ENCODE measurements around the gene MID1. TPM values are rescaled to one million over a fixed set of nuclear protein-coding genes. Genes with fewer than 3 reads are reported as not detected.

MID1 gene
- total and polyA plus RNA-seq, 2 donors from 2014 or later, result 5.3 to 54.1 TPM

- no peak for FAIRE-seq
- Histone ChIP-seq H3K27ac (ENCODE audit: low read depth in 2 of 2, low read length in 2 of 2) (no peak overlapping the region), H3K9ac (ENCODE audit: low read length in 3 of 3) (no peak overlapping the region), H3K27me3 (ENCODE audit: control insufficient read depth, insufficient read depth, low read length) (no peaks in the 10 kb centered on the region), H3K36me3 (ENCODE audit: control insufficient read depth in 2 of 3, insufficient read depth in 3 of 3, low read length in 3 of 3) (no peaks in the 10 kb centered on the region), H3K4me1 (ENCODE audit: control insufficient read depth in 2 of 3, insufficient read depth in 2 of 3, low read depth in 1 of 3, low read length in 3 of 3) (no peaks in the 10 kb centered on the region), H3K9me3 (ENCODE audit: control insufficient read depth in 2 of 3, insufficient read depth in 1 of 3, low read length in 3 of 3) (no peaks in the 10 kb centered on the region), H3K4me3 (ENCODE audit: low read length in 3 of 3) (no peak overlapping the region)
- no peak for DNase-seq
- intact Hi-C loops (cut with DNase I), result no loop called here
- no peak for TF ChIP-seq CTCF (IDR thresholded peaks at IDR 0.05; ENCODE audit: borderline replicate concordance, extremely low read depth, insufficient read depth)
Measured at GRCh38 chrX:10628906-10629305, 8.5 kb upstream of the MID1 start.

GRCh38 chrX:10622197-10622596 is 1.8 kb upstream of the MID1 start:
- FAIRE-seq, result no peak
- intact Hi-C loops (cut with DNase I), result no loop called here
- Histone ChIP-seq H3K36me3 (ENCODE audit: control insufficient read depth in 2 of 3, insufficient read depth in 3 of 3, low read length in 3 of 3) (no peaks in the 10 kb centered on the region), H3K9me3 (ENCODE audit: control insufficient read depth in 2 of 3, insufficient read depth in 1 of 3, low read length in 3 of 3) (no peaks in the 10 kb centered on the region), H3K27me3 (ENCODE audit: control insufficient read depth, insufficient read depth, low read length) (no peaks in the 10 kb centered on the region), H3K27ac (ENCODE audit: low read depth in 2 of 2, low read length in 2 of 2) (no peak overlapping the region), H3K9ac (ENCODE audit: low read length in 3 of 3) (no peak overlapping the region), H3K4me1 (ENCODE audit: control insufficient read depth in 2 of 3, insufficient read depth in 2 of 3, low read depth in 1 of 3, low read length in 3 of 3) (no peaks in the 10 kb centered on the region), H3K4me3 (ENCODE audit: low read length in 3 of 3) (no peak overlapping the region)
- DNase-seq, result no peak
- no peak for TF ChIP-seq CTCF (IDR thresholded peaks at IDR 0.05; ENCODE audit: borderline replicate concordance, extremely low read depth, insufficient read depth)

GRCh38 chrX:10619425-10620046 is 849 bp downstream of the MID1 start:
- Histone ChIP-seq H3K9ac (ENCODE audit: low read length in 3 of 3) (peak overlapping the region; percentile 48 to 73 (median 71)), H3K4me1 (ENCODE audit: control insufficient read depth in 2 of 3, insufficient read depth in 2 of 3, low read depth in 1 of 3, low read length in 3 of 3) (no peaks in the 10 kb centered on the region), H3K27ac (ENCODE audit: low read depth in 2 of 2, low read length in 2 of 2) (peak overlapping the region; percentile 67 to 87), H3K4me3 (ENCODE audit: low read length in 3 of 3) (peak overlapping the region; percentile 75 to 84 (median 79)), H3K36me3 (ENCODE audit: control insufficient read depth in 2 of 3, insufficient read depth in 3 of 3, low read length in 3 of 3) (no peaks in the 10 kb centered on the region), H3K9me3 (ENCODE audit: control insufficient read depth in 2 of 3, insufficient read depth in 1 of 3, low read length in 3 of 3) (no peaks in the 10 kb centered on the region), H3K27me3 (ENCODE audit: control insufficient read depth, insufficient read depth, low read length) (no peaks in the 10 kb centered on the region)
- TF ChIP-seq CTCF (IDR thresholded peaks at IDR 0.05; ENCODE audit: borderline replicate concordance, extremely low read depth, insufficient read depth), result no peak
- DNase-seq, result no peak
- intact Hi-C loops (cut with DNase I), result no loop called here
- no peak for FAIRE-seq

GRCh38 chrX:10618961-10619360 is 1.4 kb downstream of the MID1 start:
- intact Hi-C loops (cut with DNase I), result no loop called here
- Histone ChIP-seq H3K27ac (ENCODE audit: low read depth in 2 of 2, low read length in 2 of 2) (peak overlapping the region in 1 of 2 donors; percentile 28), H3K4me1 (ENCODE audit: control insufficient read depth in 2 of 3, insufficient read depth in 2 of 3, low read depth in 1 of 3, low read length in 3 of 3) (no peaks in the 10 kb centered on the region), H3K27me3 (ENCODE audit: control insufficient read depth, insufficient read depth, low read length) (no peaks in the 10 kb centered on the region), H3K9ac (ENCODE audit: low read length in 3 of 3) (peak overlapping the region; percentile 37 to 73 (median 65)), H3K36me3 (ENCODE audit: control insufficient read depth in 2 of 3, insufficient read depth in 3 of 3, low read length in 3 of 3) (no peaks in the 10 kb centered on the region), H3K4me3 (ENCODE audit: low read length in 3 of 3) (peak overlapping the region; percentile 75 to 84 (median 79)), H3K9me3 (ENCODE audit: control insufficient read depth in 2 of 3, insufficient read depth in 1 of 3, low read length in 3 of 3) (no peaks in the 10 kb centered on the region)
- no peak for TF ChIP-seq CTCF (IDR thresholded peaks at IDR 0.05; ENCODE audit: borderline replicate concordance, extremely low read depth, insufficient read depth)
- DNase-seq (peak in 4 of 5 donors; percentile 33 to 48 (median 40)), FAIRE-seq (no peak)
